ENCODE measurements around the gene MTHFSD. TPM values are rescaled to one million over a fixed set of nuclear protein-coding genes. Genes with fewer than 3 reads are reported as not detected.

Gene MTHFSD
- total RNA-seq, 6 experiments from 2014 or later, result 5.9 to 11.6 (median 9.0) TPM

- Histone ChIP-seq H3K4me1 (no peaks in the 10 kb centered on the region), H3K36me3 (no peaks in the 10 kb centered on the region), H3K9me3 (no peaks in the 10 kb centered on the region), H3K27me3 (peaks cover 0 to 29% of the 10 kb centered on the region in 2 donors), H3K4me3 (no peak overlapping the region), H3K27ac (no peak overlapping the region)
- no peak for TF ChIP-seq POLR2A (IDR thresholded peaks at IDR 0.05)
- TF ChIP-seq CTCF (IDR thresholded peaks at IDR 0.05), result no peak
- 22% methylated on average over 21 of the region's 54 CpGs for WGBS (ENCODE audit: insufficient coverage, low coverage, low lambda C conversion rate, missing lambda C conversion rate)
- peak in 1 of 3 donors; percentile 42 for DNase-seq
- ATAC-seq, result no peak
- intact Hi-C loops (cut with DNase I), result no loop called here
Measured at GRCh38 chr16:86494565-86495356, 60.3 kb downstream of the MTHFSD start.

- intact Hi-C loops (cut with DNase I), result no loop called here
- H3K27me3 ChIP-seq, result peaks cover 0 to 27% of the 10 kb centered on the region in 2 donors
- DNase-seq, result peak in 1 of 3 donors; percentile 17
- no peak for ATAC-seq
- TF ChIP-seq POLR2A (IDR thresholded peaks at IDR 0.05), result no peak
- TF ChIP-seq CTCF (IDR thresholded peaks at IDR 0.05), result no peak
- no peaks in the 10 kb centered on the region for H3K36me3 ChIP-seq
- no peaks in the 10 kb centered on the region for H3K4me1 ChIP-seq
- H3K4me3 ChIP-seq, result no peak overlapping the region
- H3K27ac ChIP-seq, result no peak overlapping the region
- 0% methylated on average over 6 of the region's 22 CpGs for WGBS (ENCODE audit: insufficient coverage, low coverage, low lambda C conversion rate, missing lambda C conversion rate)
- H3K9me3 ChIP-seq, result no peaks in the 10 kb centered on the region
Measured at GRCh38 chr16:86494039-86494564, 60.9 kb downstream of the MTHFSD start.

- Histone ChIP-seq H3K4me1 (no peaks in the 10 kb centered on the region), H3K36me3 (no peaks in the 10 kb centered on the region), H3K9me3 (no peaks in the 10 kb centered on the region), H3K4me3 (no peak overlapping the region), H3K27ac (no peak overlapping the region), H3K27me3 (peaks cover 0 to 17% of the 10 kb centered on the region in 2 donors)
- intact Hi-C loops (cut with DNase I), result no loop called here
- 19% methylated on average over 3 of the region's 9 CpGs for WGBS (ENCODE audit: insufficient coverage, low coverage, low lambda C conversion rate, missing lambda C conversion rate)
- DNase-seq (no peak), ATAC-seq (no peak)
- TF ChIP-seq POLR2A (IDR thresholded peaks at IDR 0.05), result no peak
- TF ChIP-seq CTCF (IDR thresholded peaks at IDR 0.05), result no peak
Measured at GRCh38 chr16:86492961-86493629, 61.9 kb downstream of the MTHFSD start.

- Histone ChIP-seq H3K4me1 (no peaks in the 10 kb centered on the region), H3K27ac (no peak overlapping the region), H3K27me3 (peaks cover 0 to 16% of the 10 kb centered on the region in 2 donors), H3K36me3 (no peaks in the 10 kb centered on the region), H3K9me3 (no peaks in the 10 kb centered on the region), H3K4me3 (no peak overlapping the region)
- ATAC-seq, result no peak
- intact Hi-C loops (cut with DNase I), result no loop called here
- TF ChIP-seq CTCF (IDR thresholded peaks at IDR 0.05), result no peak
- TF ChIP-seq POLR2A (IDR thresholded peaks at IDR 0.05), result no peak
- DNase-seq, result no peak
- WGBS (ENCODE audit: insufficient coverage, low coverage, low lambda C conversion rate, missing lambda C conversion rate), result 48% methylated on average over 4 of the region's 4 CpGs
Measured at GRCh38 chr16:86492267-86492960, 62.6 kb downstream of the MTHFSD start.

Measured in right lobe of liver (tissue), 6 donors.